ENCODE data around the gene APH1B. TPM values are rescaled to one million over a fixed set of nuclear protein-coding genes. Genes with fewer than 3 reads are reported as not detected.

The APH1B gene
- total and polyA plus RNA-seq, 2 donors (not counting 3 experiments of a cell fraction or from before 2014, with no cell fraction given), result 14.6 to 24.6 TPM

DNA sequence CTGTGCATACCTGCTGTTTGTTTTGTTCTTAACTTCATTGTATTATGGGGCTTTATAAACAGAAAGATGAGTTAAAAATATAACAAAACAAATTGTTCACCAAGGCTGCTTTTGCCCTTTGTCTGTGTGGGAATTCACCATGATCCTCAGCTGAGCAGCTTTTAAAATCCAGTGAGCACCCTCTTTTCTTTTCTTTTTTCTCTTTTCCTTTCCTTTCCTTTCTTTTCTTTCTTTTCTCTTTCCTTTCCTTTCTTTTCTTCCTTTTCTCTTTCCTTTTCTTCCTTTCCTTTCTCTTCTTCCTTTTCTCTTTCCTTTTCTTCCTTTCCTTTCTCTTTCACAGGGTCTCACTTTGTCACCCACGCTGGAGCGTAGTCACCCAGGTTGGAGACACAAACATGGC is 49.7 kb upstream of the APH1B start:
- Histone ChIP-seq H3K9ac (replicated peaks; ENCODE audit: extremely low read depth, insufficient read depth, low read length) (no peak overlapping the region), H3K9me1 (replicated peaks; ENCODE audit: control insufficient read depth, extremely low read depth, insufficient read depth, low read length) (no peaks in the 10 kb centered on the region), H3K27ac (ENCODE audit: insufficient read depth, low read depth, low read length) (no peak overlapping the region), H3K36me3 (ENCODE audit: control insufficient read depth in 2 of 2, extremely low read depth in 1 of 2, insufficient read depth in 2 of 2, low read length in 2 of 2) (no peaks in the 10 kb centered on the region), H3K9me3 (replicated peaks; ENCODE audit: control insufficient read depth, insufficient read depth, low read length) (no peaks in the 10 kb centered on the region), H3K4me1 (ENCODE audit: control insufficient read depth, extremely low read depth, insufficient read depth, low read length) (peaks cover 13% of the 10 kb centered on the region), H3K27me3 (ENCODE audit: control insufficient read depth in 2 of 2, insufficient read depth in 2 of 2, low read length in 2 of 2) (no peaks in the 10 kb centered on the region), H3K4me3 (replicated peaks in 1 of 3; ENCODE audit: insufficient read depth in 1 of 3, low read depth in 1 of 3, low read length in 3 of 3) (no peak overlapping the region), H2AFZ (ENCODE audit: low read depth, low read length) (no peak overlapping the region), H3K79me2 (ENCODE audit: control insufficient read depth, insufficient read depth, low read length) (peaks cover 33% of the 10 kb centered on the region), H4K20me1 (replicated peaks; ENCODE audit: control insufficient read depth, extremely low read depth, insufficient read depth, low read length) (no peaks in the 10 kb centered on the region), H3K4me2 (ENCODE audit: insufficient read depth, low read length) (no peak overlapping the region)
- TF ChIP-seq GATA2 (IDR thresholded peaks at IDR 0.05; ENCODE audit: insufficient read depth, insufficient read length, low read depth, low read length) (no peak), FOS (IDR thresholded peaks at IDR 0.05; ENCODE audit: borderline replicate concordance, insufficient read depth, low read length) (no peak), POLR2A (IDR thresholded peaks at IDR 0.05; ENCODE audit: low read depth, low read length) (no peak), POLR2AphosphoS5 (IDR thresholded peaks at IDR 0.05; ENCODE audit: insufficient read depth, low read depth, low read length) (no peak), EZH2 (IDR thresholded peaks at IDR 0.05; ENCODE audit: borderline replicate concordance, low read depth, low read length, severe bottlenecking) (no peak), MYC (IDR thresholded peaks at IDR 0.05; ENCODE audit: low read depth, low read length) (no peak)
- TF ChIP-seq, protein P1, sequence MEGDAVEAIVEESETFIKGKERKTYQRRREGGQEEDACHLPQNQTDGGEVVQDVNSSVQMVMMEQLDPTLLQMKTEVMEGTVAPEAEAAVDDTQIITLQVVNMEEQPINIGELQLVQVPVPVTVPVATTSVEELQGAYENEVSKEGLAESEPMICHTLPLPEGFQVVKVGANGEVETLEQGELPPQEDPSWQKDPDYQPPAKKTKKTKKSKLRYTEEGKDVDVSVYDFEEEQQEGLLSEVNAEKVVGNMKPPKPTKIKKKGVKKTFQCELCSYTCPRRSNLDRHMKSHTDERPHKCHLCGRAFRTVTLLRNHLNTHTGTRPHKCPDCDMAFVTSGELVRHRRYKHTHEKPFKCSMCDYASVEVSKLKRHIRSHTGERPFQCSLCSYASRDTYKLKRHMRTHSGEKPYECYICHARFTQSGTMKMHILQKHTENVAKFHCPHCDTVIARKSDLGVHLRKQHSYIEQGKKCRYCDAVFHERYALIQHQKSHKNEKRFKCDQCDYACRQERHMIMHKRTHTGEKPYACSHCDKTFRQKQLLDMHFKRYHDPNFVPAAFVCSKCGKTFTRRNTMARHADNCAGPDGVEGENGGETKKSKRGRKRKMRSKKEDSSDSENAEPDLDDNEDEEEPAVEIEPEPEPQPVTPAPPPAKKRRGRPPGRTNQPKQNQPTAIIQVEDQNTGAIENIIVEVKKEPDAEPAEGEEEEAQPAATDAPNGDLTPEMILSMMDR (IDR thresholded peaks at IDR 0.05; ENCODE audit: extremely low read depth in 1 of 2, insufficient read depth in 1 of 2, low read depth in 1 of 2, low read length in 2 of 2), result no peak
- FAIRE-seq, result no peak
- no TSS peak for BruUV-seq (replicated peaks)
- CTCF ChIA-PET, result interaction anchor here (1.0 kb wide), 1 partner anchor 15 kb away, joined by 3 read pairs; no protein-coding TSS in a partner anchor
- dilution Hi-C loops (cut with MboI; ENCODE audit: extremely low pct_ligation_motif_present, low sequenced_read_pairs) (no loop called here), intact Hi-C loops (cut with micrococcal nuclease) (no loop called here)
- POLR2A ChIA-PET, result no interaction called here
- no peak for DNase-seq (ENCODE audit: low read depth, low spot score)
